Stimulated activated CD4-positive, alpha-beta T cell treated with anti-CD3 and anti-CD28 coated beads, Interleukin-1b, Interleukin-23, amount 100 ng/mL, for 4 hours (primary cell): ENCODE results near the gene PRKN.
"Not testable (repeated sequence)": the region's sequence is repeated elsewhere in the genome, so short reads cannot be mapped to it uniquely, and the experiment has no call there.

ENCODE experiments used
- DNase-seq, 2 donors: peaks; one replicate each; pipeline ENCODE4 v3.0.0-alpha.2; 2020; ENCODE audit warnings: low read depth in 2 of 2

The PRKN gene

GRCh38 chr6:161314541-161315245 is 1412.9 kb downstream of the PRKN start:
- not testable (repeated sequence) for DNase-seq

GRCh38 chr6:161313940-161314509 is 1413.5 kb downstream of the PRKN start:
- no peak for DNase-seq

GRCh38 chr6:161313475-161313874 is 1414.1 kb downstream of the PRKN start:
- not testable (repeated sequence) for DNase-seq

GRCh38 chr6:161309774-161310173 is 1417.8 kb downstream of the PRKN start:
- not testable (repeated sequence) for DNase-seq

GRCh38 chr6:161308075-161308655 is 1419.4 kb downstream of the PRKN start:
- no peak for DNase-seq

DNA sequence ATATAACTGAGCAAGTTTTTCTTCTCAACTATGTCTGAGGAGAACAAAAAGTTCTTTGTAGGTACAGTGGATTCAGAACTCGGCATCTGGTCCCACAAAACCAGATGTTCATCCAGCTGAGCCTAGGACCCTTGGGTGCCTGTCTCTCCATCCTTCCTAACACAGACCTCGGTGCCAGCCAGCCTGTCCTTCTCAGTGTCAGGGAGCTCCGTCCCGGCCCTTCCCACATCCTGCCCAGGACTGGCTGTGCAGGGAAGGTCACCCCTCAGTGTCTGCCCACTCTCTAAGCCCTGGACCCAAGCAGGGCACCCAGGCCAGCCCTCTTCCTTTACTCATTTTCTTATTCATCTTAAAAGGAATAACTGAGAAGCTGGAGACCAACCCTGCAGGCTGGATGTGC is 1421.7 kb downstream of the PRKN start:
- no peak for DNase-seq

GRCh38 chr6:161303628-161304340 is 1423.8 kb downstream of the PRKN start:
- DNase-seq = no peak

GRCh38 chr6:161302949-161303348 is 1424.6 kb downstream of the PRKN start:
- DNase-seq = no peak

DNA sequence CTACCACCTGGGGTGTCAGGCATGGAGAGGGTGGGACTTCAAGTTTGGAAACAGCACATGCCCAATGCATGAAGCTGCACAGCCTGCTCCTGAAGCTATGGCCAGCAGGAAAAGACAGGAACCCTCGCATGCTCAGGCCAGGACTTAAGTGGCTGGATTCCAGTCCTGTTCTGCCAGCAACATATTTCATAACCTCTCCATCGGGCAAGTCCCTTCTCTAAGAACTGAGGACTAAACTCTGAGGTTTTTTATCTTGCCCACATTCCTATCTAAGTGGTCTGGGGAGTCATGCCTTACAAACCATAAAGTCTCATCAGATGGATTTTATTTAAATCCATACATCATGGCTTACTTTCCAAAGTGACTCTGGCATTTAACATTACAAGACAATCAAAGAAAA is 1426.2 kb downstream of the PRKN start:
- no peak for DNase-seq

- DNase-seq = no peak
Measured at GRCh38 chr6:161300823-161301222, 1426.7 kb downstream of the PRKN start.

DNA sequence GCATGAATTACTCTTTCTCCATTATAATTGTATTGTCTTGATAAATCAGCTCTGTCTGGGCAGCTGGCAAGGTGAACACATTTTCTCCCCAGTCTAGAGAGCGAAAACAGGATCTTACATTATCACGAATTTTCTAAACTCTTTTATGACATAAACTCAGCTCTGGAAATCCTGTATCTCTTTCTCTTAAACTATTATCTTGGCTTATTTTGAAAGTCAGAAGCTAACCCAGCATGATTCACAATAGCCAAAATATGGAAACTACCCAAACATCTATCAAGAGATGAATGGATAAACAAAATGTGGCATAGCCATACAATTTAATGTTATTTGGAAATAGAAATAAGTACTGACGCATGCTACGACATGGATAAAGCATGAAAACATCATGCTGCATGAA is 1427.8 kb downstream of the PRKN start:
- no peak for DNase-seq
